GM18508 (cell line): ENCODE data around the gene TBC1D1.

ENCODE experiments used
- ATAC-seq: cut with Tn5 transposase; IDR thresholded peaks from one replicate; pipeline ENCODE4 v1.9.1; 2021; ENCODE audit warnings: moderate number of reproducible peaks; ENCODE audit not compliant: insufficient read depth, unreplicated experiment

The TBC1D1 gene

DNA sequence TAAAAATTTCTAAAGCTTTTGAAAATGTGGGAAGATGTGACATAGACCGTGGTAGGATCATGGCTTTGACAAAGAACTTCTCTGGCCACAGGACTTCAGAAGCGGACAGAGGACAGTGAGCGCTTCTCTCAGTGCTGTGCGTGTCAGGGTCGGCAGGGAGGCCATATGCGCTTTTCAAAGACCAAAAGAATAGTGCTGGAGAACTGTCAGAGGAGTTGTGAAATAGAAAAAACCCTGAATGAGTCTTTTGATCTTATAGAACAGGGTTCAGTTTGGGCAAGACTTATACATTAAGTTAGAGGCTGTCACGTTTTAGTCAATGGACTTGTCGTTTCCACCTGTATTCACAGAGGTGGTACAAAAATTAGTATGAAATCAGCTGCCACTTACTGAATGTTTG lies 146.7 kb downstream of the TBC1D1 start:
- no peak for ATAC-seq

DNA sequence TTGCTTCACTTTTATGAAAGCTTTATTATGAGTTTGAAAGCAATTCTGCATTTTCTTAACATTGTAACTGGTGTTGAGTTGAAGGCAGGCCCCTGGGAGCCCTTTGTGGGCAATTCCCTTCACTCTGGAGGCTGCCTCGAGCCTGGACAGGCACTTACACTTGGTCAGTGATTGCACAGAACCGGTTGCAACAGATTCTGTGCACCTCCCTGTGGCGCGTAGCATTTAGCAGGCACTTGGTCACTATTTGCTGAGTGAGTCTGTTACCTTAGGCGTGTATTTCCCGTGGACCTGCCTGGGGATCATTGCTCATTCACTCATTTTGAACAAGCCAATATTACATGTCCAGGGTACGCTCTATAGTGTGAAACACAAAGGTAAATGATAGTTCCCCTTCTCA lies 149.7 kb downstream of the TBC1D1 start:
- ATAC-seq, result no peak

GRCh38 chr4:38044060-38044459 lies 153.2 kb downstream of the TBC1D1 start:
- ATAC-seq, result no peak

GRCh38 chr4:38045289-38045988 lies 154.6 kb downstream of the TBC1D1 start:
- no peak for ATAC-seq

- ATAC-seq, result no peak
These were observed 156.0 kb downstream of the TBC1D1 start for GRCh38 chr4:38046727-38047489.

- no peak for ATAC-seq
These were observed 158.8 kb downstream of the TBC1D1 start for GRCh38 chr4:38049545-38050170.

GRCh38 chr4:38050560-38051350 lies 159.9 kb downstream of the TBC1D1 start:
- ATAC-seq, result no peak

DNA sequence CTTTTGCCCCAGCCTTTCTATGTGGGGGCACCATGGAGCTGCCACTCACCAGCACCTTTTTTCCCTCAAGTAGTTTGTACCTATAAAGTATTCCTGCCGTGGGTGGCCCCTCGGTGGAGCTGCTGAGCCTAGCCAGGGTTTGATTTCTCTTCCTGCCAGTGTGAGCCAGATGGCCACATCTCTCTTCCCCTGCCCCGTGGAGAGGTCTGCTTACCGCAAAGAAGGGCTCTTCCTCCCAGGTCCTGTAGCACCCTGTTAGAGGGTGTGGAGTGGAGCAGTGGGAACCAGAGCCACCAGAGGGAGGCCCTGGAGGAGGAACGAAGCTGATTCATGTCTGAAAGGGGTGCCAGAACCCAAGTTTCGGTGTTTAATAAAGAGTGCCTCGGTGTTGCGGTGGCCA lies 164.7 kb downstream of the TBC1D1 start:
- no peak for ATAC-seq

DNA sequence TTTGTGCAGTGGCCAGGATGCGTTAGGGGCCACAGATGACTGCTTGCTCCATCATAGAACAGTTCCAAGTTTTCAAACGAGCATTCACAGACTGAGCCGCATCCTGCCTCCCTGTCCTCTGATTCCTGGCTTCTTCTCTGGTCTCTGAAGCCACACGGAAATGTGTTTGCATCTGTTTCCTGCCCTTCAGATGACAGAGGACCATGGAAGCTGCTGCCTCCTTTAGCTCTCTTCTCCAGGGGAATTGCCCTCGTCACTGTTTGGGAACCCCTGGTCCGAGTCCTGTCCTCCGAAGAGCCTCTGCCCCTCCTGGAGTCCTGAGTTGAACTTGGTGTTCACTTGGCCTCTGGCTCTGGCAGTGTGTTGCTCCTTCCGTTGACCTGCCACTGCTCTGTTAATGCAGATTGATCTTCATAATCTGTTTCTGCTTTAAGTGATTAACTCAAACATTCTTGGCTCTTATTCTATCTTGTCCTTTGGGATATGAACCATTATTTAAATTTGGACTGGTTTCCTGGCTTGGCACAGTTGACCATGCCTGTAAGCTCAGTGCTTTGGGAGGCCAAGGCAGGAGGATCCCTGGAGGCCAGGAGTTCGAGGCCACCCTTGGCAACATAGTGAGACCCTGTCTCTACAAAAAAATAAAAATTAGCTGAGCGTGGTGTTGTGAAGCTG lies 165.3 kb downstream of the TBC1D1 start:
- ATAC-seq, result no peak

- ATAC-seq, result no peak
These were observed 167.3 kb downstream of the TBC1D1 start for GRCh38 chr4:38058151-38058550.

DNA sequence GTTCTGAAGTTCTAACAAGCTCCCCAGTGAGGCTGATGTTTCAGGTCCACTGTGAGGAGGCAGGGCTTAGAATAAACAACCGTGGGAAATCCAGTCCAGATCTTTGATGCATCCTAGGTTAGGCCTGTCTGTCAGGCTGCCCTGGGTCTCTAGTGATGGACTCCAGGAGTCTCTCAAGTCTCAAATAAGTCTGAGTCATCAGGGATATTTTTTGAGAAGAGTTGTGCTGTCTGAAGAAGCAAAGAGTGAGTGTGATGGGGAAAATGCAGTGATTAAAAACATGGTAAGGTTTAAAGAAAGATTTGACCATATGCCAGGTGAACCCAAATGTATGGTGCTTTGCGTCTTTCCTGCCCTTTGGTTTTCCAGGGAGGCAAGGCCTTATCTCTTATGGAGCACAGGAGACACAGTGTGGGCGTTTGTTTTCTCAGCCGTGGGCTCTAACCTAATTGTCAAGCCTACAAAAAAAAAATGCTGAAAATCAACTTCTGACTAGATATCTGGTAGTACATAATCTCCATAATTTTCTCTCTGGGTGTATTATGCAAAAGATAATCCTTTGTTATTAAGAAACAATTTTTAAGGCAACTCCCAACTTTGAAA lies 170.0 kb downstream of the TBC1D1 start:
- no peak for ATAC-seq

DNA sequence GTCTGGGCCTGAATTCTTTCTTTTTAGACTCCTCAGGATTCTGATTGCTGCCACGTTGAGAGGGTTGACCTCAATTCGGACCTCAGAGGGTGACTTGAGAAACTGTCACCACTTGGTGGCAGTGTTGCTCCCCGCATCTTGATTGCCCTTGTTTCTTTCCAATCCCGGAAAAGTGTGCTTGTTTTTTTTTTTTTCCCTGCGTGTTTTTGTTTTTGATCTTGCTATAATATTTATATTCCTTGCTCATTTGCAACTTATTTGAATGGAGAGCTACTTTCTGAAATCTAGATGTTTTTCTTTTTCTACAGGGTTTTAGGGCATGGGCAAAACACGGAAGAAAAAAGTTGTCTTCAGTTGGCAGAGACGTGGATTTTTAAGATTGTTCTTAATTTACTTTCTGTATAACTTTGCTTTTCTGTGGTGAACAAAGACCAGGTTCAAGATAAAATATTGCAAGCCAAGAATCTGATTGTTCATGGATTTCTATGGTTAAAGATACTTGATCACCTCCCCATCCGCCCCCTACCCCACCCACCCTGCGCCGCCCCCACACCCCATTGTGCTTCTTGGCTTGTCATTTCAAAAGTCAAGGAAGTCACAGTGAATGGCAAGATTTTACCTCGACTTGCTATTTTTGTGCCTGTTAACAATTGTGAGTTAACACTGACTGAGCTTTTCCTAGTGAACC lies 171.3 kb downstream of the TBC1D1 start:
- no peak for ATAC-seq

DNA sequence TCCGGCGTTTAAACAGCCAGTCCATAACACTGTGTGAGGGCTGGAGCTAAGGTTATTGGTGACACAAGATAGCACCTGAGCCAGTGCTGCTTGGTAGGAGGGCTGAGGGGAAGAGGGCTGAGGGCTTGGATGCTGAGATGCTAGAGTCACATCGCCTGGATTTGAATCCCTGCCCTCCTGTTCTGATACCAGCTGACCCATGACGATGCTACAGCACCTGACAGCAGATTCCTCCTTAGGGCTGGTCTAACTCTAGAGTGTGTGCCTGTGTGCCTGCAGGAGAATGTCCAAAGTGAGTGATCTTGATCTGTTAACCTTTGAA lies 171.9 kb downstream of the TBC1D1 start:
- ATAC-seq, result no peak

- no peak for ATAC-seq
These were observed 174.3 kb downstream of the TBC1D1 start for GRCh38 chr4:38065176-38065575.

GRCh38 chr4:38065900-38066299 lies 175.0 kb downstream of the TBC1D1 start:
- ATAC-seq, result no peak

DNA sequence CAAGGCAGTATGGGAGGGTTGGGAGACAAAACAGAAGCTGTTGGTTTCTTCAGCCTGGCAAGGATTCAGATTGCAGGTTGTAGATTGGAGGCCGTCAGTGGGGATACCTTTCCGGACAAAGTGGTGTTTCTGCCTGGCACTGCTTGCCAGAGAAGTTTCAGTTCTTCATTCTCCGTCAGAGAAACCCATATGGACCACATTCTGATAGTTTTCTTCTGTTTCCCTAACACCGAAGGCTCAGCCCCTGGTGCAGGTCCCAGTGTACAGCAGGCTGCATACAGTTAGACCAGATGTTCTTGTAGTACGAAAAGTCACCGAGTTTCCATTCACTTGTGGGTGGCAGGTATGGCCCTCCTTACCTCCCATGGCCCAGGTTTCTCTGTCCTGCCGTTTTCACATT lies 176.6 kb downstream of the TBC1D1 start:
- ATAC-seq, result no peak

GRCh38 chr4:38068107-38068506 lies 177.2 kb downstream of the TBC1D1 start:
- ATAC-seq, result no peak

DNA sequence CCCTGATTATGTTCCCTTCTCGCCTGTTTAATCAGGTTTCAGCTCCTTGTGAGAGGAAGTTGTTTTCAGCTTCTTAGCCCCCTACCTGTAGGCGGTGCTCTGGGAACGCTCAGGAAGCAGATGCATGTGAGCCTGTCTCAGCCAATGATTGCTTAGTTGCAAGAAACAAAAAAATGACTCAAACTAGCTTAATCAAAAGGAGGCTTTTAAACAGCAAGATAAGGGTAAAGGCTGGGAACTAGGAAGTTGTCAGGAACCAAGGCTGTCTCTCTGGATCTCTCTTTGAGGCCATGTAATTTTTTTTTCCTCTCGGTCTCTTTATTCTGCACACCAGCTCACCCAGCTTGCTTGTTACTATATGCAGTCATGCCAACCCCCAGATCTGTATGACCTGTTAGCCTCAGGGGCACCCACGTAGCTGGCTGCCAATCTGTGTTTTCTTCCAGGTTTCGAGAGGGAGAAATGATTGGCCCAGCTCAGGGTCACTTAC lies 178.4 kb downstream of the TBC1D1 start:
- no peak for ATAC-seq

- no peak for ATAC-seq
These were observed 181.0 kb downstream of the TBC1D1 start for GRCh38 chr4:38071801-38072431.
